ENCODE data around the gene MYO1C. TPM values are rescaled to one million over a fixed set of nuclear protein-coding genes. Genes with fewer than 3 reads are reported as not detected.

MYO1C gene
- total and polyA plus RNA-seq, 2 of the 8 experiments (the other 6 are each of a cell fraction or from before 2014, with no cell fraction given), result 40.1 to 78.6 TPM

DNA sequence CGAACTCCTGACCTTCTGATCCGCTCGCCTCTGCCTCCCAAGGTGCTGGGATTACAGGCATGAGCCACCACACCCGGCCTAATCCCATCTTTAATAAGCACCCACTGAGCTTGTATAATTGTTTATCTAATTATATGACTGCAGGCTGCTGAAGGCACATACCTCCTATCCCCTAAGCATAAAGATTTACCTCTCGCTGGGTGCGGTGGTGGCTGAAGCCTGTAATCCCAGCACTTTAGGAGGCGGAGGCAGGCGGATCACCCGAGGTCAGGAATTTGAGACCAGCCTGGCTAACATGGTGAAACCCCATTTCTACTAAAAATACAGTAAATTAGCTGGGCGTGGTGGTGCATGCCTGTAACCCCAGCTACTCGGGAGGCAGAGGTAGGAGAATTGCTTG lies 72.3 kb downstream of the MYO1C start:
- Histone ChIP-seq H2BK120ac (replicated peaks; ENCODE audit: low read depth, low read length) (no peak overlapping the region), H4K91ac (replicated peaks; ENCODE audit: insufficient read length, low read length) (no peak overlapping the region), H3K4ac (replicated peaks; ENCODE audit: insufficient read length, low read depth, low read length) (no peak overlapping the region), H3K9ac (replicated peaks in 1 of 4; ENCODE audit: extremely low read depth in 1 of 4, low read depth in 3 of 4, low read length in 3 of 4) (no peak overlapping the region), H4K8ac (ENCODE audit: extremely low read depth, insufficient read depth, low read length) (no peak overlapping the region), H3K4me1 (replicated peaks in 1 of 4; ENCODE audit: control insufficient read depth in 3 of 4, insufficient read depth in 4 of 4, low read length in 3 of 4) (no peaks in the 10 kb centered on the region), H3K4me2 (ENCODE audit: insufficient read depth in 1 of 2, low read depth in 2 of 2, low read length in 2 of 2) (no peak overlapping the region), H3K27ac (ENCODE audit: low read depth, low read length) (no peak overlapping the region), H3K79me1 (ENCODE audit: low read depth, low read length) (no peaks in the 10 kb centered on the region; the same call in 1 of the 2 replicates), H2AFZ (ENCODE audit: low read length) (no peak overlapping the region), H3K23ac (ENCODE audit: insufficient read length) (no peak overlapping the region), H2AK5ac (ENCODE audit: low read depth, low read length) (no peak overlapping the region), H2BK20ac (ENCODE audit: low read length) (no peak overlapping the region), H3K79me2 (ENCODE audit: control insufficient read depth in 1 of 2, insufficient read depth in 2 of 2, low read length in 2 of 2) (peaks cover 0 to 8% of the 10 kb centered on the region in 2 experiments; a peak in 1 of 4 replicates), H3K9me3 (ENCODE audit: insufficient read depth in 2 of 2, low read depth in 1 of 2, low read length in 1 of 2) (no peaks in the 10 kb centered on the region), H3K27me3 (replicated peaks in 1 of 4; ENCODE audit: control insufficient read depth in 3 of 4, extremely low read depth in 1 of 4, insufficient read depth in 3 of 4, low read length in 3 of 4) (no peaks in the 10 kb centered on the region), H3K56ac (replicated peaks; ENCODE audit: insufficient read length, low read depth, low read length) (no peak overlapping the region), H3K14ac (ENCODE audit: insufficient read length) (no peak overlapping the region), H4K5ac (ENCODE audit: insufficient read length, low read depth, low read length) (no peak overlapping the region), H2BK12ac (ENCODE audit: low read depth, low read length) (no peak overlapping the region), H3K4me3 (ENCODE audit: extremely low read depth in 1 of 4, insufficient read depth in 2 of 4, low read depth in 3 of 4, low read length in 4 of 4) (no peak overlapping the region), H4K20me1 (replicated peaks in 1 of 2; ENCODE audit: control insufficient read depth in 1 of 2, insufficient read depth in 2 of 2, low read length in 2 of 2) (peaks cover 0 to 4% of the 10 kb centered on the region in 2 experiments), H3K23me2 (ENCODE audit: low read depth, low read length) (no peaks in the 10 kb centered on the region), H2BK5ac (ENCODE audit: low read depth, low read length) (no peak overlapping the region), H3K18ac (ENCODE audit: extremely low read depth, low read length) (no peak overlapping the region), H2BK15ac (ENCODE audit: low read length) (no peak overlapping the region), H3K36me3 (ENCODE audit: control insufficient read depth in 2 of 4, insufficient read depth in 4 of 4, low read length in 3 of 4) (peaks cover 0 to 27% (median 19%) of the 10 kb centered on the region in 4 experiments; a peak in 7 of 8 replicates)
- WGBS, 2 experiments (ENCODE audit: extremely low coverage in 1 of 2, insufficient coverage in 1 of 2, insufficient read length in 1 of 2, insufficient replicate concordance in 2 of 2, low coverage in 1 of 2, low lambda C conversion rate in 2 of 2, missing lambda C conversion rate in 1 of 2), result 93% methylated on average over 11 of the region's 11 CpGs; no CpG with 5 or more reads in 1 of the 2 experiments
- TF ChIP-seq POLR2A (IDR thresholded peaks at IDR 0.05; ENCODE audit: control extremely low read depth in 1 of 2, low read depth in 2 of 2, low read length in 2 of 2), result no peak
- no peak for TF ChIP-seq RBBP5 (IDR thresholded peaks at IDR 0.05; ENCODE audit: borderline replicate concordance, low read depth, low read length)
- no peak for TF ChIP-seq SP2 (IDR thresholded peaks at IDR 0.05; ENCODE audit: low read length)
- CTCF ChIA-PET (ENCODE audit: partially characterized antibody), result interaction anchor here (1.1 kb wide), 1 partner anchor 54 kb away, joined by 4 read pairs; no protein-coding TSS in a partner anchor
- POLR2A ChIA-PET (ENCODE audit: partially characterized antibody), result interaction anchor here (0.6 to 1.6 kb wide), 5 partner anchors 20 to 206 kb away, joined by 3 to 6 read pairs (median 3); partner anchors contain the start of gene YWHAE
- FAIRE-seq, result no peak
- DNase-seq (ENCODE audit: low read depth in 1 of 2, low spot score in 2 of 2), result no peak
